Epithelial cell of esophagus (primary cell): Measurements from ENCODE around the gene MAP2K5.

Experiments
- DNase-seq: peaks from one replicate; pipeline ENCODE4 v3.0.0; 2010; ENCODE audit warnings: low read depth
- H3K4me3 ChIP-seq: 2 replicates; pipeline ENCODE4 v1.5.1; 2011; ENCODE audit warnings: mild to moderate bottlenecking, low read length, control low read depth
- CTCF ChIP-seq: IDR thresholded peaks from 2 replicates; pipeline ENCODE4 v1.5.1; 2011; ENCODE audit warnings: low read depth, mild to moderate bottlenecking, low read length, control low read depth, inconsistent platforms; ENCODE audit not compliant: insufficient read depth; ENCODE audit errors: missing control alignments

MAP2K5 gene

GRCh38 chr15:67815036-67815592, 272.6 kb downstream of the MAP2K5 start:
- no peak overlapping the region for H3K4me3 ChIP-seq
- no peak for TF ChIP-seq CTCF
- DNase-seq = no peak

DNA sequence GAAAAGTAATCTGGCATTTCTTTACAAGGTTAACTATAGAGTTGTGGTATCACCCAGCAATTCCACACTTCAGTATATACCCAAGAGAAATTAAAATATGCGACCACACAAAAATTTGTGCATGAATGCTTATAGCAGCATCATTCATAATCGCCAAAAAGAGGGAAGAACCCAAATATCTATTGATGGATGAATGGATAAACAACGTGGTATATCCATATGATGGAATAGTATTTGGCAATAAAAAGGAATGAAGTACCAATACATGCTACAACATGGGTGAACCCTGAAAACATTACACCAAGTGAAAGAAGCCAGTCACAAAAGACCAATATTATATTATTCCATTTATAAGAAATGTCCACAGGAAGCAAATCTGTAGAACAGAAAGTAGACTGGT, 274.2 kb downstream of the MAP2K5 start:
- no peak overlapping the region for H3K4me3 ChIP-seq
- TF ChIP-seq CTCF = no peak
- DNase-seq = no peak

- TF ChIP-seq CTCF = no peak
- H3K4me3 ChIP-seq = no peak overlapping the region
- DNase-seq = no peak
Measured at GRCh38 chr15:67818464-67818863, 276.0 kb downstream of the MAP2K5 start.

DNA sequence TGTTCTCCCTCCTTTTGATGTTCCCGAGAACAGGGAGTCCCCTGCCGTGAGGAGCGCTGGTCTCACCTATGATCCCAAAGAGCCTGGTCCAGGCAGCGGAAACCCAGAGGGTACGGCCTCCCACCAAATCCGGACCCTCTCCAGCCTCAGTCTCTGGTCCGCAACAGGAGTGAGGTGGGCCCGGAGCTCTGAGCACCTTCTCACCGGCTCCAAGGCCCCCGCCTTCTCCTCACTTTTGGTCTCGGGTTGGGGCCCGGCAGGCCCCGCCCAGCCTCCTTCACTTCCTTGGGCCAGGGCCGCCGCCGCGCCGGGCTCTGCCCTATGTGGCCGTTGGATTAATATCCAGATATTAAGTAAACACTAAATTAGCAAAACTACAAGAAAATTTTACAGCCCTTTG, 277.1 kb downstream of the MAP2K5 start:
- TF ChIP-seq CTCF = no peak
- no peak overlapping the region for H3K4me3 ChIP-seq
- no peak for DNase-seq

DNA sequence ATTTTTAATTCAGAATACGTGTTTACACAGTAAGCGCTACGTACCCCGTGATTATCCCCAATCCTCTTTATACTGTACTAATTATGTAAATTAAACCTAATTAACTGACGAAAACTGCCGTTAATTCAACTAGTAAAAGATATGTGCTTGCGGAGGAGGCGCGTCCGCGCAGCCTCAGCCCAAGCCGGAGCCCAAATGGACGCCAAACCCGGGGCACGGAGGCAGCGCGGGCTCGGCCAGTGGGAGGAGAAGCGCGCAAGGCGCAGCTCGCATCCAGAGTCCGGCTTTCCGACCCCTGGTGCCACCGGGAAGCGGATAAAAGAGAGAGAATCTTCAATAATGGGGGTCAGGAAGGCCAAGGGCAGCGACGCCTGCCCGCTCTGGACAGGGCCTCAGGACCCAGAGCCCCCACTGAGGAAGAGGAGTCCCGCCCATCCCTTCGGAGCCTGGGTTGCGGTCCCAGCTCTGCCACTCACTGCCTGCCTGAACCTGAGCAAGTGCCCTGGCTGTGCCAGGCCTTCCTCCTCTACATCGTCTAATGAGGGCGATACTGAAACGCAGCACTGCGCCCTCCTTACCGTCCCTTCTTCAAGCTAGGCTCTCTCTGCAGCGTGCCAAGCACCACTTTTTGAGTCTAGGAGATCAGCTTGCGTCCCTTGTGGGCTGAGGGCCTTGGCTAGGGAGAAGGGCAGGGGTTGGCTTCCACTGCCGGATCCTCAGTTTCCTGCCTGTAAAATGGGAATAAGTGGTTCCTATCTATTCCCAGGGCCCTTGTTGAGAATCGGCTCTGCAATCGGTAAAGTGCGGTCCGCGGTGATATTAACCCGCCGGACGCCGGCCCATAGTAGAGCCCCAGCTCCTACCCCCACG, 277.9 kb downstream of the MAP2K5 start:
- TF ChIP-seq CTCF = no peak
- no peak overlapping the region for H3K4me3 ChIP-seq
- DNase-seq = no peak

DNA sequence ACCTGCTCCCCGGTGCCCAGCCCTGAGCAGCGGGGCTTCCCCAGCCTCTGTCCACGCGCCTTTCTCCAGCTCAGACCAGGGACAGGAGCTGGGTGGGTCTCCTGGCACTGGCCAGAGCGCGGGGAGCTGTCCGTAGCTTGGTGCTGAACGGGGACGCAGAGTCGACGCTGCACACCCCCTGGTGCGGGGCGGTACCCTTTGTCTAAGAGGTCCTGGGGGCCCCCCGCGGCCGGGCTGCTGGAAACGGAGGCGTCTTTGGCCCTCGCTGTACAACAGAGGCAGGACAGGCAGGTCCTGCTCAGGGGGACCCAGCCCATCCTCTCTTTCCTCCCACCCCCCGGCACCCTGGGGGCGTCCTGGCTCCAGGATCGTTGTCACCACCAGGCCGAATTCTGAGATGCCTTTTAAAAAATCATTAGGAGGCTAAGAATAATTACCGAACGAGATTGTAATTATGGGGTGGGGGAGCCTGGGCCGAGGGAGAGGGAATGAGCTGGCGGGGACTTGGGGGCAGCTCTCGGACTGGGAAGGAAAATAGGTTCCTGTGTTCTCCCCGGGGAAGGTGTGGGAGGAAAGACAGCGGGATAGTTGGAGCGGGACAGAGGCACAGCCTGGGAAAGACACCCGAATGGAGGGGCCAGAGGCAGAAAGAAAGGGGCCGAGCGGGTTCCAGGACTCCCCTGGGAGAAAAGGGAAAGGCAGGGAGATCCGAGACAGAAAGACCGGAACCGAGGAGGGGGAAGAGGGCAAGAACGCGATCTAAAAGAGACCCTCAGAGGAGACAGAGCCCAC, 278.7 kb downstream of the MAP2K5 start:
- DNase-seq = peak; percentile 63

More for the DNA sequence above, 278.7 kb downstream of the MAP2K5 start:
- no peak overlapping the region for H3K4me3 ChIP-seq
- TF ChIP-seq CTCF = no peak
